ENCODE data around the gene TRIM36. TPM values are rescaled to one million over a fixed set of nuclear protein-coding genes. Genes with fewer than 3 reads are reported as not detected.

Gene TRIM36
- total and polyA plus RNA-seq, 2 experiments from 2014 or later, result 1.4 to 8.0 TPM

DNA sequence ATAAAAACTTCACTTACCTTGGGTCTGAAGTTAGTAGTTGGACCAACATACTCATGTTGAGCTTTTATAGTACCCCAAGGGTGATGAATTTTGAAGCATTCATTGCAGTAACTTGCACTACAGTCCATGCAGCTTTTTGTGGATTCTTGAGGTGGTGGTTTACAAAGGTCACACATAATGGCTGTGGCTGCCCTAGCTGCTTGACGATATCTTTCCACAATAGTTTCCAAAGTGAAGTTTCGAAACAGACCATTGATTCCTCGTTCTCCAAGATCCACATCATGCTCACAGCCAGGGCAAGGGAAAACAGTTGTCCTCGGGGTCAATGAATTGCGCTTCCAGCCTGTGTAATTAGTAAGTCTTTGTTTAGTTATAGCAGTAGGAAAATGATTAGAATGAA lies 22.7 kb downstream of the TRIM36 start:
- no peak for DNase-seq (ENCODE audit: low read depth in 1 of 2, low spot score in 1 of 2)
- H3K9me3 ChIP-seq (ENCODE audit: low read depth), result no peaks in the 10 kb centered on the region
- no peak overlapping the region for H3K4me3 ChIP-seq
- no peaks in the 10 kb centered on the region for H3K27me3 ChIP-seq
- H3K36me3 ChIP-seq, result no peaks in the 10 kb centered on the region
- H3K4me1 ChIP-seq (ENCODE audit: low read depth), result no peaks in the 10 kb centered on the region
- TF ChIP-seq, protein P1, sequence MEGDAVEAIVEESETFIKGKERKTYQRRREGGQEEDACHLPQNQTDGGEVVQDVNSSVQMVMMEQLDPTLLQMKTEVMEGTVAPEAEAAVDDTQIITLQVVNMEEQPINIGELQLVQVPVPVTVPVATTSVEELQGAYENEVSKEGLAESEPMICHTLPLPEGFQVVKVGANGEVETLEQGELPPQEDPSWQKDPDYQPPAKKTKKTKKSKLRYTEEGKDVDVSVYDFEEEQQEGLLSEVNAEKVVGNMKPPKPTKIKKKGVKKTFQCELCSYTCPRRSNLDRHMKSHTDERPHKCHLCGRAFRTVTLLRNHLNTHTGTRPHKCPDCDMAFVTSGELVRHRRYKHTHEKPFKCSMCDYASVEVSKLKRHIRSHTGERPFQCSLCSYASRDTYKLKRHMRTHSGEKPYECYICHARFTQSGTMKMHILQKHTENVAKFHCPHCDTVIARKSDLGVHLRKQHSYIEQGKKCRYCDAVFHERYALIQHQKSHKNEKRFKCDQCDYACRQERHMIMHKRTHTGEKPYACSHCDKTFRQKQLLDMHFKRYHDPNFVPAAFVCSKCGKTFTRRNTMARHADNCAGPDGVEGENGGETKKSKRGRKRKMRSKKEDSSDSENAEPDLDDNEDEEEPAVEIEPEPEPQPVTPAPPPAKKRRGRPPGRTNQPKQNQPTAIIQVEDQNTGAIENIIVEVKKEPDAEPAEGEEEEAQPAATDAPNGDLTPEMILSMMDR (IDR thresholded peaks at IDR 0.05; ENCODE audit: low read depth, low read length), result no peak
- no peak overlapping the region for H3K27ac ChIP-seq

DNA sequence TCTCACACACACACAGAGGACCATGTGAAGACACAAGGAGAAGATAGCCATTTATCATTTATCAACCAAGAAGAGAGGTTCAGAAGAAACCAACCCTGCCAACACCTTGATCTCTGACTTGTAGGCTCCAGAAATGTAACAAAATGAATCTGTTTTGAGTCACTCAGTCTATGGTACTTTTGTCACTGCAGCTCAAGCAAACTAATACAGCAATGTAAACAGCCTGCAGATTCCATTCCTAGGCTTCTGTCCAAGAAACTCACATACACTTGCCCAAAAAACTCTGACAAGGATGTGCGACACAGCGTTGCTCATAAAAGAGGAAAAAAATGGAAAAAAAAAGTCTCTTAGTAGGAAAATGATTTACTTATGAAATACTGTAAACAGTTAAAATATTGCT lies 33.4 kb downstream of the TRIM36 start:
- TF ChIP-seq, protein P1 (IDR thresholded peaks at IDR 0.05; ENCODE audit: low read depth, low read length), result no peak
- Histone ChIP-seq H3K27me3 (no peaks in the 10 kb centered on the region), H3K27ac (no peak overlapping the region), H3K36me3 (no peaks in the 10 kb centered on the region), H3K4me1 (ENCODE audit: low read depth) (no peaks in the 10 kb centered on the region), H3K4me3 (no peak overlapping the region), H3K9me3 (ENCODE audit: low read depth) (no peaks in the 10 kb centered on the region)
- no peak for DNase-seq (ENCODE audit: low read depth in 1 of 2, low spot score in 1 of 2)

DNA sequence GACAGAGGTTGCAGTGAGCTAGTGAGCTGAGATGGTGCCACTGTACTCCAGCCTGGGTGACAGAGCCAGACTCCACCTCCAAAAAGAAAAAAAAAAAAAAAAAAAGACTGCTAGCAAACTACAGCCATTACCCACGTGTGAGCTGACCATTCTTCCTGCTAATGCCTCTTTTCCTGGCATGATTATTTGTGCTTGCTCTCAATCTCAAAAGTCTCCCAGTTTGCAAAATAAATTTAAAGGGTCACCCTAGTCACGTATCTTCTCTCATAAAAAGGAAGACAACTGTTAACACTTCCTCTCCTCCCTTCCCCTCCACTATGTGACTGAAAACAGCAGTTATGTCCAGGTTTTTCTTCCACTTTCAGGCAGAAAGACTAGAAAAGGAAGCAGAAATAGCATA lies 37.2 kb downstream of the TRIM36 start:
- TF ChIP-seq, protein P1 (IDR thresholded peaks at IDR 0.05; ENCODE audit: low read depth, low read length), result no peak
- no peaks in the 10 kb centered on the region for H3K4me1 ChIP-seq (ENCODE audit: low read depth)
- no peak overlapping the region for H3K27ac ChIP-seq
- DNase-seq (ENCODE audit: low read depth in 1 of 2, low spot score in 1 of 2), result no peak
- no peaks in the 10 kb centered on the region for H3K36me3 ChIP-seq
- no peak overlapping the region for H3K4me3 ChIP-seq
- H3K9me3 ChIP-seq (ENCODE audit: low read depth), result no peaks in the 10 kb centered on the region
- H3K27me3 ChIP-seq, result no peaks in the 10 kb centered on the region

DNA sequence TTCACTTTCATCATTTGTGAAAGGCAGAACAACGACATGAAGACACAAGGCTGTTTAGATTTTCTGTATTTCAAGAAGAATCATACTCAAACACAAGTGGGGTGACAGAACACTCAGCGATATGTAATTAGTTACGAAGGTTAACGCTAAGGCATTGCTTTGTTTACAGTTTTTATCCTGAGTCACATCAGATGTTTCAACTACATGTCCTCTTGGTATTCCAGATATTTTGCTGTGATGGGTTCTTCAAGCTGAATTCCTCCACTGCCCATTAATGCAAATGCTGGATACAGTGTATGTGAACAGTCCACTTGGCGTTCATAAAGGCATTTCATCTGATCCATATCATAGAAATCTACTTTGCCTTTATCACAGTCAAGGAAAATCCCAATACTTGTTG lies 43.4 kb downstream of the TRIM36 start:
- Histone ChIP-seq H3K9me3 (ENCODE audit: low read depth) (no peaks in the 10 kb centered on the region), H3K27ac (no peak overlapping the region), H3K4me3 (no peak overlapping the region), H3K36me3 (no peaks in the 10 kb centered on the region), H3K27me3 (no peaks in the 10 kb centered on the region), H3K4me1 (ENCODE audit: low read depth) (no peaks in the 10 kb centered on the region)
- no peak for DNase-seq (ENCODE audit: low read depth in 1 of 2, low spot score in 1 of 2)
- TF ChIP-seq, protein P1 (IDR thresholded peaks at IDR 0.05; ENCODE audit: low read depth, low read length), result no peak

DNA sequence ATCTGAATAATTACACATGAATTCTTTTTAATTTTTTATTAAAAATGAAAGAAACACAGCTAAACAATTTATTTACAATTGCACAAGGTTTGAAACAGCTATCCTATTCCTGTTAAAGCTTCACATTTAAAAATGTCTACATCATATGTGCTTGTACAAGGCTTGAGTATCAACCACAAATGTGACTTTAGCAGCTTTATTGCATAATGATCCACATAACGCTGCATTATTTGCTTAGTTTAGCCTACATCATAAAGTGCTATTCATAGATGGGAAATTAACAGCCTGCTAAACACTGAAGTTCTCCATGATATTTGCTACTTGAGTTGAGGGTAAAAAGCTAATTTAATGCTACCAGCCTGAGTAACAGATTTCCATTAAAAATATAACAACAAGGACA lies 45.0 kb downstream of the TRIM36 start:
- Histone ChIP-seq H3K36me3 (no peaks in the 10 kb centered on the region), H3K27me3 (no peaks in the 10 kb centered on the region), H3K9me3 (ENCODE audit: low read depth) (no peaks in the 10 kb centered on the region), H3K4me1 (ENCODE audit: low read depth) (no peaks in the 10 kb centered on the region), H3K4me3 (no peak overlapping the region), H3K27ac (no peak overlapping the region)
- no peak for DNase-seq (ENCODE audit: low read depth in 1 of 2, low spot score in 1 of 2)
- TF ChIP-seq, protein P1 (IDR thresholded peaks at IDR 0.05; ENCODE audit: low read depth, low read length), result no peak

DNA sequence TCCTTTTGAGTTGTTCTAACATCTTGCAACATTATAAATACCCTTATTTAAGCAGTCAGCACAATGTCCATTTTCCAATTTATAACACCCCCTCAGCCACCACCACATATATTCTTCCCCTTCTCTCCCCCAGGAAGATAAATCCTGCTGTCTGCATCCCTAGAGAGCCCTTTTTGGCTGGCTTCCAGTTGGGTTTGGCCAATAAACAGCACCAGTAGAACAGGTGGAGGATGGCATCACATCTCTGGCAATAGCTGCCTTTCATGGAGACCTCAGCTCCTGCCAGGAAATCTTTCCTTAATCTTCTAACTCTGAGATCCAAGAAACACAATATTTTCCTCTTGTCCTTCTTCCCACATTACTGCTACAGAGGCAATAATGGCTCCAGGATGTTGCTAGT lies 53.7 kb downstream of the TRIM36 start:
- no peaks in the 10 kb centered on the region for H3K4me1 ChIP-seq (ENCODE audit: low read depth)
- TF ChIP-seq, protein P1 (IDR thresholded peaks at IDR 0.05; ENCODE audit: low read depth, low read length), result no peak
- no peaks in the 10 kb centered on the region for H3K36me3 ChIP-seq
- H3K27ac ChIP-seq, result no peak overlapping the region
- no peaks in the 10 kb centered on the region for H3K27me3 ChIP-seq
- no peak overlapping the region for H3K4me3 ChIP-seq
- DNase-seq (ENCODE audit: low read depth in 1 of 2, low spot score in 1 of 2), result no peak
- H3K9me3 ChIP-seq (ENCODE audit: low read depth), result no peaks in the 10 kb centered on the region
